ENCODE data around the gene CORO7. TPM values are rescaled to one million over a fixed set of nuclear protein-coding genes. Genes with fewer than 3 reads are reported as not detected.

CORO7 gene
- total and polyA plus RNA-seq, 9 of the 15 experiments (the other 6 are each of a cell fraction or from before 2014, with no cell fraction given), result 0.45 to 77.2 (median 18.7) TPM

- TF ChIP-seq HDAC1 (IDR thresholded peaks at IDR 0.05) (peak in 1 of 2 experiments; percentile 71; a peak in 1 of 4 replicates), NR2C2 (CRISPR knock-in tag; IDR thresholded peaks at IDR 0.05) (no peak; the same call in 1 of the 2 replicates), NR2C2 (tag; IDR thresholded peaks at IDR 0.05) (peak; percentile 76), ZNF23 (CRISPR knock-in tag; IDR thresholded peaks at IDR 0.05) (no peak), MTA1 (IDR thresholded peaks at IDR 0.05; ENCODE audit: borderline replicate concordance) (peak; percentile 51; the same call in 1 of the 2 replicates)
- TF ChIP-seq, protein P1, sequence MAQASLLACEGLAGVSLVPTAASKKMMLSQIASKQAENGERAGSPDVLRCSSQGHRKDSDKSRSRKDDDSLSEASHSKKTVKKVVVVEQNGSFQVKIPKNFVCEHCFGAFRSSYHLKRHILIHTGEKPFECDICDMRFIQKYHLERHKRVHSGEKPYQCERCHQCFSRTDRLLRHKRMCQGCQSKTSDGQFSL (CRISPR knock-in tag; IDR thresholded peaks at IDR 0.05), result peak; percentile 40
- TF ChIP-seq, protein P1 (tag; IDR thresholded peaks at IDR 0.05), result no peak
Observed at GRCh38 chr16:4415538-4416199, 727 bp downstream of the CORO7 start (continued).

DNA sequence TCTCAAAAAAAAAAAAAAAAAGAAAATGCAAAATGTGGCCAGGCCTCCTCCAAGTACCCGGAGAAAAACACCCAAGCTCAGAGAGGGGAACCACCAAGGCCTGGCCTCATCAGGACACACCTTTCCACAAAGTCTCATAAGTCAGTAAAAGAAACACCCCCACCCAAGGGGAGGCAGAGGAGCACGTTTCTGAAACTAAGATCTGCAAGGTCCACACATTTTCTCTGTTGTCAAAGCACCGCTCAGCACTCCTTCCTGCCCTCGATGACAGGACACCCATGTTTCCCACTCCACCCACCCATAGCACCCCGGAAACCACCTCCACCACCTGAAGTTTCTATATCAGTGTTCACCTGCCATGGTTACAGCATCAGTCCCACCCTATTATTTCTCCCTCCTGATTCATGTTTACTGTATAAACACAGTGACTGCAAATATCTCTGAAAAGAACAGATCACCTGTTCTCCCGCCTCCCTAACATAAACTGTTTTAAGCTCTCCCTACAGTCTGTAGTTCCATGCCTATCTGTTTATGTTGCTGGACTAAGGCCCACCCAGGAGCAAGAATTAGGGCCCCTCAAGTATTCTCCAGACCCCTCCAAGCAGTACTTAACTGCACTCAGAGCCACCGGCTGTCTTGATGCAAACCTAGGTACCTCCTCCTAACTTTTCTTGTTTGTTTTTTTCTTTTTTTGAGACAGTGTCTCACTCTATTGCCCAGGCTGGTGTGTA lies 2.0 kb downstream of the CORO7 start:
- in situ Hi-C loops (cut with MboI), result no loop called here
- Histone ChIP-seq H3K9ac (ENCODE audit: insufficient read depth in 1 of 2, low read depth in 2 of 2, low read length in 2 of 2) (peak overlapping the region; percentile 89 to 92; a peak in 1 of 4 replicates), H3K9me1 (ENCODE audit: control insufficient read depth, insufficient read depth, low read length) (no peaks in the 10 kb centered on the region), H3K9me3 (replicated peaks; ENCODE audit: control insufficient read depth, insufficient read depth, low read depth, low read length) (no peaks in the 10 kb centered on the region), H3K27ac (ENCODE audit: extremely low read depth, low read depth, low read length) (no peak overlapping the region), H3K4me3 (no peak overlapping the region), H3K79me2 (ENCODE audit: control insufficient read depth, insufficient read depth, low read length) (peaks cover 41% of the 10 kb centered on the region), H3K27me3 (ENCODE audit: control insufficient read depth in 2 of 2, insufficient read depth in 2 of 2, low read length in 2 of 2) (no peaks in the 10 kb centered on the region), H3K36me3 (ENCODE audit: control insufficient read depth, insufficient read depth, low read length) (peaks cover 47% of the 10 kb centered on the region; the same call in 2 of the 3 replicates), H3K4me2 (ENCODE audit: insufficient read depth, low read length) (no peak overlapping the region), H2AFZ (ENCODE audit: low read depth, low read length) (no peak overlapping the region), H4K20me1 (replicated peaks; ENCODE audit: control insufficient read depth, insufficient read depth, low read length) (peaks cover 33% of the 10 kb centered on the region), H3K4me1 (replicated peaks in 1 of 2; ENCODE audit: control insufficient read depth in 2 of 2, insufficient read depth in 2 of 2, low read length in 2 of 2) (peaks cover 17 to 41% of the 10 kb centered on the region in 2 experiments; a peak in 4 of 5 replicates)
- intact Hi-C loops (cut with micrococcal nuclease), result loop anchor here (10.0 kb wide), 1 partner anchor 540 kb away; the partner anchor contains the start of gene SEC14L5
- FAIRE-seq (no peak), ATAC-seq (no peak), DNase-seq (ENCODE audit: extremely low read depth in 1 of 4, low spot score in 3 of 4) (peak in 1 of 4 experiments; percentile 8)
- WGBS (ENCODE audit: insufficient coverage, low coverage, missing lambda C conversion rate), result 80% methylated on average over 6 of the region's 7 CpGs
- CTCF ChIA-PET (ENCODE audit: low intra/inter-chr PET ratio), result no interaction called here
- 0 out of 2 replicates have a peak, but pooled peaks have one; percentile 13 for TF ChIP-seq RBFOX2 (IDR thresholded peaks at IDR 0.05; ENCODE audit: low read depth, low read length)
- TF ChIP-seq ZNF57 (CRISPR knock-in tag; IDR thresholded peaks at IDR 0.05), result no peak
- TF ChIP-seq ZNF274 (IDR thresholded peaks at IDR 0.05; ENCODE audit: borderline replicate concordance, low read depth, low read length), result no peak
- TF ChIP-seq FOXJ2 (tag; IDR thresholded peaks at IDR 0.05), result no peak
- no peak for TF ChIP-seq ZNF174 (CRISPR knock-in tag; IDR thresholded peaks at IDR 0.05)
- TF ChIP-seq EZH2 (IDR thresholded peaks at IDR 0.05; ENCODE audit: borderline replicate concordance, low read depth, low read length), result no peak
- no peak for TF ChIP-seq KAT7 (CRISPR knock-in tag; IDR thresholded peaks at IDR 0.05; ENCODE audit: borderline replicate concordance)
- BruUV-seq (replicated peaks), result no TSS peak
- POLR2A ChIA-PET, result interaction anchor here (0.5 to 4.2 kb wide), 6 partner anchors 10 to 224 kb away, joined by 3 to 35 read pairs (median 4); no protein-coding TSS in a partner anchor

Data from K562 (cell line).